CD1c-positive myeloid dendritic cell (primary cell): ENCODE results near the gene AK5.
"Not testable (repeated sequence)": the region's sequence is repeated elsewhere in the genome, so short reads cannot be mapped to it uniquely, and the experiment has no call there.

Experiments
- DNase-seq: peaks from one replicate; pipeline ENCODE4 v3.0.0-alpha.2; 2016; ENCODE audit errors: extremely low spot score

Gene AK5

DNA sequence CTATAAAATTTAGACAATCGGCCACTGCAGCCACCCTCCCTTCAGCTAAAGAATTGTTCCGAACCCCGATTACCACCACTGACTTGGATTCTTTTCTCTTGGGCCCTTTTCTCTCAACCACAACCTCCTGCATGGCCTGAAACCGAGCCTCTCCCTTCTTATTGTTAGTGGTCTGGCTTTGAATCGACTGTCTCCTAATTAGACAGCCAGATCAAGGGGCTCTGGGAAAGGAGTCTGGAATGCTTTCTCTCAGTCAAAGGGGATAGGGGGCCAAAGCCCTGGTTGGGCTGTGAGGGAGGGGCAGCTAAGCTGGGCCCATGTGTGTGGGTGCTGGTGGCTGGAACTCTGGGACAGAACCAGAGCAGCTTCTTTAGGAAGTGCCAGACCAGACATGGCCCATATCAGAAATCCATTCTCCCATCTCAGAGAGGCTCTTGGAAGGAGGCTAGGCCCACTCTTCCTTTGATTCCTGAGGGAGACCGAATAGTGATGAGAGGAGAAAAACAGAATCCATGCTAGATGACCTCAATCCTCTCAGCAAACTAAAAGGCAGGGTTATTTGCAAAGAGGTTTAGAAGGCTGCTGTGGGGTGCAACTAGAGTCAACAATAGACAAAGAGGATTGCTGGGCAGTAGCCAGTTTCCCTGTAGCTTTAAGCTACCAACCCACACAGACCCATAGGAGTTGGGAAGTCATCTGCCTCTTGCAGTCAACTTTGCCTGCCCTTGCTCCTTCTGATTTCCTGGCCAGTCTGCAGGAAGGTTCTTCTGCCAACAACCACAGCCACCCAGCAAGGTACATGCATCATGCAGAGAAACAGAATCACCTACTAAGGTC, 117.6 kb downstream of the AK5 start:
- DNase-seq = no peak

DNA sequence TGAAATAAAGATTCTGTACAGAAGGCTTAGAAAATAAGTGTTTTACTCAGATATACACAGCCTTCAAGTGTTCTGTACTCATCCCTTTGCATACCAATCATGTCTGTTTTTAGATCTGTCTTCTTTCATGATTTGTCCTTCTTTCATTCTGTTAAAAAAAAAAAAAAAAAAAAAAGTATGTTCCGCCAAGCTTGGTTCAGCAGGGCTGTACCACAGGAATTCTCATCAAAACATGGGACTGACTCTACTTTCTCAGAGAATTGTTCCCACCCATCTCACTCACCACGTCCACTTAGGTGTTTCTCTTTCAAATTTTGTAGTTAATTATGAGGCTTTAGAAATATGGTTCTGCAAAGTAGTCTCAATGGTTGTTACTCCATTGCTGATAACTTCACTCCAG, 119.0 kb downstream of the AK5 start:
- DNase-seq = no peak

GRCh38 chr1:77401384-77401783, 119.6 kb downstream of the AK5 start:
- DNase-seq = no peak

GRCh38 chr1:77405186-77405585, 123.4 kb downstream of the AK5 start:
- DNase-seq = no peak

DNA sequence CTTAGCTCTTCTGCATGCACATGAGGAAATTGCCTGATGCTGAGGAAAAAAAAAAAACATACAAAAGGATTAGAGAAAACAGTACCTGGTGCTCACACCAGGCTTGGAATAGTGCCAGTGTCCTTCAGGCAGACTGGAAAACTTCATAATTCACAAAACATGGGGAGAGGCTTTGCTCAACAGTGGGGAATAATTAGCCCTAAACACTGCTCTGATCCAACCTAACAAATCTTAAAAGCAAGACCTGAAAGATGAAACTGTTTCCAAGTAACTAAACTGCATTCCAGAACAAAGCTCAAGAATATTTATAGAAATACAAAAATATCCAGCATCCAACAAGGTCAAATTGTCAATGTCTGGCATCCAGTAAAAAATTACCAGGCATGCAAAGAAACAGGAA, 124.8 kb downstream of the AK5 start:
- DNase-seq = no peak

GRCh38 chr1:77407738-77408375, 126.0 kb downstream of the AK5 start:
- DNase-seq = no peak

DNA sequence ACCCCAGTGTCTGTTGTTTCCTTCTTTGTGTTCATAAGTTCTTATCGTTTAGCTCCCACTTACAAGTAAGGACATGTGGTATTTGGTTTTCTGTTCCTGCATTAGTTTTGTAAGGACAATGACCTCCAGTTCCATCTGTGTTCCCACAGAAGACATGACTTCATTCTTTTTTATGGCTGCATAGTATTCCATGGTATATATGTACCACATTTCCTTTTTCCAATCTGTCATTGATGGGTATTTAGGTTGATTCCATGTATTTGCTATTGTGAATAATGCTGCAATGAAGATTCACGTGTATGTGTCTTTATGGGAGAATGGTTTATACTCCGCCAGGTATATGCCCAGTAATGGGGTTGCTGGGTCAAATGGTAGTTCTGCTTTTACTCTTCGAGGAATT, 127.1 kb downstream of the AK5 start:
- DNase-seq = not testable (repeated sequence)

- no peak for DNase-seq
These were observed 130.4 kb downstream of the AK5 start for GRCh38 chr1:77412069-77412819.

DNA sequence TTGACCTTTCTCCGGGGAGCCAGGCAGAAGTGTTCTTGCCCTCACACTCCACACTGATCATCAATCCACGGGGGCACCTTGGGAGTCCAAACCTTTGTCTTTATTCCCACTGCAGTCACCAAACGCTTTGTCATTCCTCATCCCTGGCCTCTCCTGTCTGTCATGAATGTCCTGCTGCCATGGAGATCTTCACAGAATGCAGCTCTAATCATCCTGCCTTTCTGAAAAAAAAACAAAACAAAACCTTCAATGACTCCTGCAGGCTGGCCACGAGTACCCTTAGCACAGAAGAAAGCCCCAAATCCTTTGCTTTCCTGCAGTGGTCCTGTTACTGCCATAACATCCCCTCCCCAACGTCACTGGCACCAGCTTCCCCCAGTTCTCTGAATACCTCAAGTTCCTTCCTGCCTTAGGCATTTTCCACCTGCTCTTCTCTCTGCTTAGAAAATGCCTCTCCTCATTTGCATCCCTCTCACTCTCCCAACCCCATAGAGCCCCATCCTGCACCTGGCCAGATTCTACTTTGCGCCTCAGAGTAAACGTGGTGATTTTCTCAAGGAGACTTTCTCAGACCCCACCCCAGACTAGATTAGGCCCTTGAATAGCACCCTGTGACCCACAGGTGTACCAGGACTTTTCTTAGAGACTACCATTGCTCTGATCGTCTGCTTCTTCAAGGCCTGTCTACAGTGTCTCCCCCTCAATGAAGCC, 131.2 kb downstream of the AK5 start:
- DNase-seq = no peak

DNA sequence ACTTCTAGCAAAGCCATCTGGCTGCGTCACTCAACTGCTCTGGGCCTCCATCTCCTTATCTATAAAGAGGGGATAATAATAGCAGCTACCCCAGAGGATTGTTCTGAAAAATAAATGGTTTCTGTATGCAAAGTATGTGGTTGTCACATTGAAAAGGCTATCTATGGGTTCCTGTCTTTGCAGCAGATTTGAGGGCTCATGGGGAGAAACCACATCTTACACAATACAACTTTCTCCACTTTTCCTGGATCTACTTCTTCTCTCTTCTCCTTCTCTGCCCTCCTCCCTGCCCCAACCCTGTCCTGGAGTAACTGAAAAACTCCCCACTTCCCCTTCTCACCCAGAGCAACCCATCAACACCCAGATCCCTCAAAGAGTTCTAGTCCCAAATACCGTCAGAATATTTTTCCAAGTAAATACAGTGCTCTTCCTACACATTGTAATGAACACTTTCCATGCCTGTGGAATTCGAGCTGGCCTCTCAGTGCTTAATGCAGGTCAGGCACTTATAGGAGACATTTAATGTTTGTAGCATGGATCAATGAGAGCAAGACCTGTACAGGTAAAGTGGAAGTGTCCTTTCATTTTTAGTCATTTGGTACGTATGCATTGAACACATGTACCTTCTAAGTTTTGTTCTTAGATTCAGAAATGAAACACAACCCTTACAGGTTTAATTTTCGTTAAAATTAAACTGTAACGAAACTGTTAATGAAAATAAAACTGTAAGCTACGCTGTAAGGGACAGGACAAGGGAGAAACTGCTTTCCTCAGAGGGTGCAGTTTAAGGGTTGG, 131.9 kb downstream of the AK5 start:
- peak; percentile 35 for DNase-seq

- DNase-seq = peak; percentile 66
These were observed 133.8 kb downstream of the AK5 start for GRCh38 chr1:77415579-77415978.

DNA sequence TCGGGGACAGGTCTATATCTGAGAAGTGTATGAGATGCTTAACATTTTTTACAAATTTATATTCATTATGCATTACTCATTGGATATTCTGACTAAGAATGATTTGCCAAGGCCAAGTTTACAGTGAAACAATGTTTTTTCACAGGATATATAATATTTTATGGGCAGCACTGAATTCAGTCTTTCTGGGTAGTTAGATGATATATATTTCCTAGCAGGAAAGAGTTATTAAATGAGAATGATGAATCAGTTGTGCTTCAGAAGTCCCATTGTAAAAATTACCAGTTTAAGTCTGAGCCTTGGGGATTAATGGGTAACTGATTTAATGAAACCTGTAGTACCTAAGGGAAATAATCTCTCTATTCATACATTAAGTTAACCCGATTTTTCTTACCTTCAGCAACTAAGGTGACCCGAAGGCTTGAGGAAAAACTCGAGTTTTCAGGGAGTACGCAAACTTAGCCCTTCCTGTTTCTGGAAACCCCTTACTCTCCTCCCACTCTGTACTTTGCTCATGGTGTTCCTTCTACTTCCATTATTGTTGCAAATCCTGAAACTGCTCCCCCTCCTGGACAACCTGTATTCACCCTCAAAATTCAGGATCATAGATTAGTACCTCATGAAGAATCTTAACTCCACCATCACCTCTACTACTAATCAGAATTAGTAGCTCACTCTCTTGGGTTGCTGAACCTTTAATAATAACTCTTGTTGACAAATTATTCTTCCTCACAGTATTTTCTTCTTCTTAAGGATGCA, 135.1 kb downstream of the AK5 start:
- DNase-seq = peak; percentile 16

DNA sequence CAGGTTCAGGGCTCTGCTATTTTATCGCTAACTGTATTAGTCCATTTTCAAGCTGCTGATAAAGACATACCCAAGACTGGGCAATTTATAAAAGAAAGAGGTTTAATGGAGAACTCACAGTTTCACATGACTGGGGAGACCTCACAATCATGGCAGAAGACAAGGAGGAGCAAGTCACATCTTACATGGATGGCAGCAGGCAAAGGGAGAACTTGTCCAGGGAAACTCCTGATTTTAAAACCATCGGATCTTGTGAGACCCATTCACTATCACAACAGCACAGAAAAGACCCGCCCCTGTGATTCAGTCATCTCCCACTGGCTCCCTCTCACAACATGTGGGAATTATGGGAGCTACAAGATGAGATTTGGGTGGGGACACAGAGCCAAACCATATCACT, 136.2 kb downstream of the AK5 start:
- not testable (repeated sequence) for DNase-seq

- no peak for DNase-seq
These were observed 139.8 kb downstream of the AK5 start for GRCh38 chr1:77421504-77422233.

DNA sequence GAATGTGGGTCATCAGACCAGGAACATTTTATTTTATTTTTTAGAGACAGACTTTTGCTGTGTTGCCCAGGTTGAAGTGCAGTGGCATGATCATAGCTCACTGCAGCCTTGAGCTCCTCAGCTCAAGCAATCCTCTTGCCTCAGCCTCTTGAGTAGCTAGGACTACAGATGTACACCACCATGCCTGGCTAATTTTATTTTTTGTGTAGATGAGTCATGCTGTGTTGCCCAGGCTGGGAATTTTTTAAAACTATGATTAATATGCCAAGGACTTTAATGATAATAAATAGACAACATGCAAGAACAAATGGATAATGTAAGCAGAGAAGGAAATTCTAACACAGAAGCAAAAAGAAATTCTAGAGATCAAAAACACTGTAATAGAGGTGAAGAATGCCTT, 142.4 kb downstream of the AK5 start:
- no peak for DNase-seq

DNA sequence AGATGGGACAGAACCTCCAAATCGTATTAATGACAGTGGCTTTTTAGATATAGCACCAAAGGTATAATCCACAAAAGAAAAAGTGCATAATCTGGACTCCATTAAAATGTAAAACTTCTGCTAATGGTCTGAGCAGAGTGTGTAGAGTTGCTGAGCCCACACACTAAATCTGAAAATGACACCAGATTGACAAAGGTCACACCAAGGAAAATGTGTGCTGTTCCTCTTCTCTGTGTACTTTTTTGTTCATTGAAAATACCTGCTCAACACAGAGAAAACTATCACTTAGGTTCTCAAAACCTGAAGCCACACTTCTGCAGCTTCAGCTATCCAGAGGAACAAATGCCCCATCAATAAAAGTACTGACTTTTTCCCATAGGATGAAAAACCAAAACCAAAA, 146.2 kb downstream of the AK5 start:
- DNase-seq = no peak

DNA sequence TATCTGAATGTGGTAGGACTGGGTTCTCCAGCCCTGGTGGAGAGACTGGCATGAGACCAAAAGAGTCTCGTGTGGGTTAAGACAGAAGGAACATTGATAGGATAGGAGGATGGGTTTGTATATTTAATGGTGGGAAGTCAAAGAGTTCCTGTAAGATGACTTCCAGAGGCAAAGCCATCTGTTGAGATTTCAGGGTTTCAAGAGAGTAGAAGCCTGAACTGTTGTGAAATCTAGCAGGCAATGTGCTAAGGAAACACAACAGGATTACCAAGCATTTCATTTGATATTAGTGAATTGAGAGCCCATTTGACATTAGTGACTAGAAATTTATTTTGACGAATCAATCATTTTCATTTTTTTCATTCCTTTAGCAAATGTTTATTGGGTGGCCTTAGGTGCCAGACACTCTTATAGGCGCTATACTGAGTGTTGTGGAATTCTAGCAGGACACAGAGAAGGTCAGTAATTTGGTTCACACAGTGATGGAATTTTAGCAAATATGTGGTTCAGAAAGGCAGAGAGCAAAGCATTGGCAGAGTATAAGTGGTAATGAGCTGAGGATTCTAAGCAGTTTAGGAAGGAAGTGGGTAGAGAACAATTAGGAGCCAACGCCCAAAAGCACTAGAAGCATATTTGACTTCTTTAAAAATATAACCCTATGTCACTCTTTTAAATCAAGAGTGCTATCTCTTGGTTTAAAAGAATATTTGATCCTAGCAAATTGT, 149.3 kb downstream of the AK5 start:
- DNase-seq = peak; percentile 30

- DNase-seq = no peak
These were observed 152.1 kb downstream of the AK5 start for GRCh38 chr1:77433934-77434333.

DNA sequence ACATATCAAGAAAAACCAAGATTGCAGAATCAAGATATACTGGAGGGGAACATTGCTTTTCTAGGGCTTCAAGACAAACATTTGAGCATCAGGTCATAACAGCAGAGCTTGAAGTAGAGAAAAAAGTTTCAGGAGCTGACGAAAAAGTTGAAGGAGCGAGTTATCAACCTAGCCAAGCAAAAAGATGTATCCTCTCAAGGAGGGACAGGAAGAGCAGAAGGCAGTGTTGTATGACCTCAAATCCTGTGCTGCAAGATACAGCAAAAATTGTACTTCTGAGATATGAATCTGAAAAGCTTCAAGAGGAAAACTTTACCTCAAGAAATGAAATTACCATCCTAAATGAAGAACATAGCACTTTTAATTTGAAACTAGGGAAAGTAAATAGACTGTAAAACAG, 153.1 kb downstream of the AK5 start:
- no peak for DNase-seq
